Cardiac muscle cell (in vitro differentiated cells and primary cell): Measurements from ENCODE around the gene SRP14. TPM values are rescaled to one million over a fixed set of nuclear protein-coding genes. Genes with fewer than 3 reads are reported as not detected.
A peak's percentile ranks its signal among the peaks of the same experiment; 100 is the strongest.

Experiments used
- DNase-seq, 2 donors: peaks; one replicate each; pipeline versions ENCODE4 v3.0.0 to v3.0.0-alpha.2; 2010 to 2017; ENCODE audit warnings: low read depth in 1 of 2, low spot score in 1 of 2
- H3K27ac ChIP-seq: fragments of 200-600 bp; sonication (generic); 2 replicates; pipeline ENCODE4 v1.5.1; 2016
- H3K27me3 ChIP-seq: fragments of 200-600 bp; sonication (generic); 2 replicates; pipeline ENCODE4 v1.6.0; 2016; ENCODE audit warnings: control low read depth
- H3K36me3 ChIP-seq: fragments of 200-600 bp; sonication (generic); 2 replicates; pipeline ENCODE4 v1.5.1; 2016; ENCODE audit warnings: control low read depth
- H3K4me1 ChIP-seq: fragments of 200-600 bp; sonication (generic); 2 replicates; pipeline ENCODE4 v1.8.1; 2017; ENCODE audit warnings: low read depth, mild to moderate bottlenecking, mixed run types
- H3K4me3 ChIP-seq: fragments of 200-600 bp; sonication (generic); 2 replicates; pipeline ENCODE4 v1.5.1; 2016; ENCODE audit warnings: mild to moderate bottlenecking
- H3K9me3 ChIP-seq: fragments of 200-600 bp; sonication (generic); 2 replicates; pipeline ENCODE4 v1.5.1; 2017; ENCODE audit warnings: low read depth, mild to moderate bottlenecking, control low read depth
- CTCF ChIP-seq: IDR thresholded peaks from 2 replicates; pipeline ENCODE4 v1.5.1; 2012; ENCODE audit warnings: low read depth, mild to moderate bottlenecking, low read length
- polyA plus RNA-seq: library from polyadenylated mRNA; unstranded; fragments of >200 nt; fragmentation: Nextera tagmentation; extraction: Ambion mirVana; gene quantifications from 2 replicates; pipeline ENCODE4 v1.2.1, GENCODE V29; 2016
- total RNA-seq: library from RNA; depleted of rRNA; stranded (reverse); fragments of >200 nt; gene quantifications from 2 replicates; pipeline ENCODE4 v1.2.3, GENCODE V29; 2016

The SRP14 gene
- total and polyA plus RNA-seq, 2 experiments from 2014 or later = 691 to 1,525 TPM

- H3K27ac ChIP-seq = peak overlapping the region; percentile 30
- DNase-seq = no peak
- no peaks in the 10 kb centered on the region for H3K27me3 ChIP-seq
- peaks cover 8% of the 10 kb centered on the region for H3K4me1 ChIP-seq
- no peaks in the 10 kb centered on the region for H3K9me3 ChIP-seq
- TF ChIP-seq CTCF = no peak
- H3K4me3 ChIP-seq = no peak overlapping the region
- no peaks in the 10 kb centered on the region for H3K36me3 ChIP-seq
Observed at GRCh38 chr15:40048211-40048792, 9.3 kb upstream of the SRP14 start.

GRCh38 chr15:40047415-40048210 lies 8.6 kb upstream of the SRP14 start:
- Histone ChIP-seq H3K36me3 (no peaks in the 10 kb centered on the region), H3K27me3 (no peaks in the 10 kb centered on the region), H3K4me3 (no peak overlapping the region), H3K9me3 (no peaks in the 10 kb centered on the region), H3K4me1 (peaks cover 8% of the 10 kb centered on the region), H3K27ac (peak overlapping the region; percentile 30)
- DNase-seq = peak in 1 of 2 donors; percentile 85
- no peak for TF ChIP-seq CTCF

GRCh38 chr15:40046721-40047414 lies 7.9 kb upstream of the SRP14 start:
- Histone ChIP-seq H3K36me3 (no peaks in the 10 kb centered on the region), H3K9me3 (no peaks in the 10 kb centered on the region), H3K27me3 (no peaks in the 10 kb centered on the region), H3K4me1 (peaks cover 8% of the 10 kb centered on the region), H3K4me3 (no peak overlapping the region), H3K27ac (no peak overlapping the region)
- DNase-seq = peak in 1 of 2 donors; percentile 62
- TF ChIP-seq CTCF = no peak

GRCh38 chr15:40045572-40046217 lies 6.7 kb upstream of the SRP14 start:
- Histone ChIP-seq H3K9me3 (no peaks in the 10 kb centered on the region), H3K27me3 (no peaks in the 10 kb centered on the region), H3K36me3 (no peaks in the 10 kb centered on the region), H3K4me3 (no peak overlapping the region), H3K4me1 (peaks cover 8% of the 10 kb centered on the region), H3K27ac (no peak overlapping the region)
- no peak for DNase-seq
- no peak for TF ChIP-seq CTCF

GRCh38 chr15:40044717-40045571 lies 6.0 kb upstream of the SRP14 start:
- peak; percentile 85 to 89 for DNase-seq
- TF ChIP-seq CTCF = peak; percentile 83
- Histone ChIP-seq H3K36me3 (no peaks in the 10 kb centered on the region), H3K4me1 (peaks cover 8% of the 10 kb centered on the region), H3K4me3 (no peak overlapping the region), H3K27ac (no peak overlapping the region), H3K27me3 (no peaks in the 10 kb centered on the region), H3K9me3 (no peaks in the 10 kb centered on the region)
